ENCODE results near the gene GRM7.
"Not testable (repeated sequence)": the region's sequence is repeated elsewhere in the genome, so short reads cannot be mapped to it uniquely, and the experiment has no call there.

Gene GRM7

DNA sequence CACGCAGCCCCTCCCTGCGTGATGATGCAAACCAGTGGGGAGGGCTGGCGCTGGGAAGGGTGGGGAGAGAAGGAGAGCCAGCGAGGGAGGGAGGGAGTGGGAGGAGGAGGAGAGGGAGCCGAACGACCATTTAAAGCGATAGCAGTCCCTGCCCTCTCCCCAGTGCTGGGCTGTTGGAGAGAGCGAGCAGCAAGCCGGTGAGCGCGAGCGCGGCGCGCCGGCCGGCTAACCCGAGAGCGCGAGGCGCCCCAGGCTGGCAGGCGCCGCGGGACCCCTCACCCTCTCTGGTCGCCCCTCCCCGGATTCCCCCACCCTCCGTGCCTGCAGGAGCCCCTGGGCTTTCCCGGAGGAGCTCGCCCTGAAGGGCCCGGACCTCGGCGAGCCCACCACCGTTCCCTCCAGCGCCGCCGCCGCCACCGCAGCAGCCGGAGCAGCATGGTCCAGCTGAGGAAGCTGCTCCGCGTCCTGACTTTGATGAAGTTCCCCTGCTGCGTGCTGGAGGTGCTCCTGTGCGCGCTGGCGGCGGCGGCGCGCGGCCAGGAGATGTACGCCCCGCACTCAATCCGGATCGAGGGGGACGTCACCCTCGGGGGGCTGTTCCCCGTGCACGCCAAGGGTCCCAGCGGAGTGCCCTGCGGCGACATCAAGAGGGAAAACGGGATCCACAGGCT lies at the start of gene GRM7:
Gene GRM7, plus strand, starts transcription at position 162 of the 671 bp plus-strand sequence.
- no peak for DNase-seq (ENCODE audit: low read depth)

DNA sequence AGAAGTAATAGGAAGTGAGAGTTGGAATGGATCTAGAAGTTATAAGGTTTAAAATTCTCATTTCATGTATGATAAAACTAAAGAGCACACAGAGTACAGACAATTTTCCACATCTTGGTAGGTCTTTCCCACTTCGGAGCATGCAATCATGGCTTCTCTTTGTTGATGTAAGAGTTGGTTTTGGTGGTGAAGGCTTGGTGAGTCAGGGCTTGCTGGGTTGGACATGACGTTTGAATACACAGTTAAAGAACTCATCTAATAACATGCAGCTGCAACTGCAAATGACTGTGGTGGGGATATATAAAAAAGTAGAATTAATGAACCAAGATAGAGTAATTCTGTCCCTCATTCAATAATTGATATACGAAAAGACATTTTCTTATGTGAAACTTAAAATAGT lies 39.5 kb upstream of the GRM7 start:
- no peak for DNase-seq (ENCODE audit: low read depth)

DNA sequence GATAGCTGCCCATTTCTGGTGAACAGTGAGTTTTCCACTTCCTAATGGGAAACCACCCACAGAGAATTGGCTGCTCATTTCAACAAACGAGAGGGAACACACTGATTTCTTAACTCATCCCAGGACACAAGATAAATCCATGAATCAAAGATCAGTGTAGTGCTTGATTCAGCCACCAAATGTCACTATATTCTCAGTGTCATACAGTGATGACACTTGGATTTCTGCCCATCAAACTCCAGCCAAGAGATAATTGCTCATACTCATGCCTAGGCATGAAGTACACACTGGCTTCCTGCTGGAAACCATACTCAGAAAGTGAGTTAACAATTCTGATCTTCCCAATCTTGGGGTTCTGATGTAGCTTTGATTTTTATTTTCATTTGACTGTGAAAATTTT lies 35.4 kb upstream of the GRM7 start:
- no peak for DNase-seq (ENCODE audit: low read depth)

GRCh38 chr3:6827453-6827852 lies 33.5 kb upstream of the GRM7 start:
- DNase-seq (ENCODE audit: low read depth): no peak

- no peak for DNase-seq (ENCODE audit: low read depth)
Measured at GRCh38 chr3:6844723-6845122, 16.2 kb upstream of the GRM7 start.

DNA sequence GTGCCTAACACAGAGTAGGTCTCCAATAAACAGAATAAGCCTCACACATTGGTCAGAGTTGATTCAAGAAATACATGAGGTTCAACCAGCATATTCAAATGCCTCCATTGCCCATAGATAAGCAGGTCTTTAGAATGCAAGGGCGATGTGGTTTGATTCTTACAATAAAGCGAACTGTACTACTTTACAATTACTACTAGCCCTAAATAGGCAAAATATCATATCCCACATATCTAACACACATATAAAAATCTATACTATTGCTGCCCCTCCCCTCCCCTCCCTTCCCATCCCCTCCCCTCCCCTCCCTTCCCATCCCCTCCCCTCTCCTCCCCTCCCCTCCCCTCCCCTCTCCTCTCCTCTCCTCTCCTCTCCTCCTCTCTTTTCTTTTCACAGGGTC lies 6.7 kb upstream of the GRM7 start:
- DNase-seq (ENCODE audit: low read depth): no peak

- no peak for DNase-seq (ENCODE audit: low read depth)
Measured at GRCh38 chr3:6857510-6857909, 3.4 kb upstream of the GRM7 start.

DNA sequence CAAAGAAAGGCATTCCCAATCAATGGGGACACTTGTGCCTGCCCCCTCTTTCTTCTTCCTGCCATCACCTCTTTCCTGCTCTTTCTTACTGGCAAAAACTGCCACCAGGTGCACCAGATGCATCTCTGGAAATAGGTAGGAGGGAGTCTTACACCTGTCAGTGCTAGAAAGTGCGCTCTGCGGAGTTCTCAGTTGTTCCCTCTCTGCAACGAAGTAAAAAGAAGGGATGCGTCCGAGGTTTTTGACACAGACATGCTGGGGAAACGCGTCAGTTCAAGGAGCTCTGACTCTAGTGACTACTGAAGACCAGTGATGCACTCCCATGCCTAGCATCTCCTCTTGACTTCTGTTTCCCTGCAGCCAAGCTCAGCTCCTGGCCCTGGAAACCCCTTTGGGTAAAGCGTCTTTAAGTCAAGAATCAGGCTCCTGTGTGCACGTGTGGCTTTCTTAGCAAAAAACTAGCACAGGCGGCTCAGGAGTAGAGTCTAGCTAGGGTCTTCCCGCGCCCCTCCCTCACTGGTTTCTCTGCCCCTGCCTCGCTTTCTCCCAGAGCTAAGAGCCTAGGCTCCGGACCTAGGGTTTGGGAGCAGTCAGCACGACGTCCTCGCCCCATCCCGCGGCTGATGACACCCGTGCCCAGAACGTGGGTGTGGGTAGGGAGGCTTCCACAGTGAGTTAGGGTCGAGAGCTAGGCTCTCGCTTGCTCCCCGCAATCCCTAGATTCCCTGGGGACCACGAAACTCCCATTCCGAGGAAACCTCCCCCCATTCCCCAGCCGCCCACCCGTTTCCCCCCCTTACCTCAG lies 564 bp upstream of the GRM7 start:
- no peak for DNase-seq (ENCODE audit: low read depth)

DNA sequence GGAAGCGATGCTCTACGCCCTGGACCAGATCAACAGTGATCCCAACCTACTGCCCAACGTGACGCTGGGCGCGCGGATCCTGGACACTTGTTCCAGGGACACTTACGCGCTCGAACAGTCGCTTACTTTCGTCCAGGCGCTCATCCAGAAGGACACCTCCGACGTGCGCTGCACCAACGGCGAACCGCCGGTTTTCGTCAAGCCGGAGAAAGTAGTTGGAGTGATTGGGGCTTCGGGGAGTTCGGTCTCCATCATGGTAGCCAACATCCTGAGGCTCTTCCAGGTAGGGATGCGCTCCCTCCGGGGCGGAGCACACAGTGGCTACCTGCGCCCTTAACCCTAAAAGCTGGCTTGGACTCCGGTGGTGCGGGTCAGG lies 698 bp downstream of the GRM7 start:
- no peak for DNase-seq (ENCODE audit: low read depth)

- DNase-seq (ENCODE audit: low read depth): no peak
Measured at GRCh38 chr3:6862041-6862879, 1.3 kb downstream of the GRM7 start.

- DNase-seq (ENCODE audit: low read depth): no peak
Measured at GRCh38 chr3:6862880-6863195, 1.9 kb downstream of the GRM7 start.

GRCh38 chr3:6867269-6867668 lies 6.4 kb downstream of the GRM7 start:
- DNase-seq (ENCODE audit: low read depth): no peak

- DNase-seq (ENCODE audit: low read depth): no peak
Measured at GRCh38 chr3:6878731-6879130, 17.8 kb downstream of the GRM7 start.

GRCh38 chr3:6912240-6912639 lies 51.3 kb downstream of the GRM7 start:
- DNase-seq (ENCODE audit: low read depth): no peak

- DNase-seq (ENCODE audit: low read depth): no peak
Measured at GRCh38 chr3:6915898-6916297, 55.0 kb downstream of the GRM7 start.

DNA sequence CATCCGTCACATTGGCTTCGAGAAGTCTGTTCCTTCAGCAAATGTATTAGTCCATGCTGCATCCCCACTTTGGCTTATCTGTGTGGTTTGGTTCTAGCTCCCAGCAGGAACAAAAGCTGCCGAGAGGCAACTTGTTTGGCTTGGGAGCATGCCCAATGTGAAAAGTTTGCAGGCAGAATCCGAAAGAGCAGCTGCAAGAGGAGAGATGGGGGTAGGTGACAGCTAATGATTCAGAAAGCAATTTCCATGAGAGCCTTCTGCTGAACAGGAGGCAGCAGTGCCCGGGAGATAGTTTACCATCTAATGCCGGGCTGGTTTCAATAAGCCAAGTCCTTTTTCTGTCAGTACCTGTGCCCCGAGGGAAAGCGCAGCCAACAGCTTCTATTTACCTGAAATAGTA lies 60.2 kb downstream of the GRM7 start:
- no peak for DNase-seq (ENCODE audit: low read depth)

GRCh38 chr3:6921876-6922275 lies 61.0 kb downstream of the GRM7 start:
- DNase-seq (ENCODE audit: low read depth): no peak

GRCh38 chr3:6928064-6928463 lies 67.1 kb downstream of the GRM7 start:
- DNase-seq (ENCODE audit: low read depth): no peak

DNA sequence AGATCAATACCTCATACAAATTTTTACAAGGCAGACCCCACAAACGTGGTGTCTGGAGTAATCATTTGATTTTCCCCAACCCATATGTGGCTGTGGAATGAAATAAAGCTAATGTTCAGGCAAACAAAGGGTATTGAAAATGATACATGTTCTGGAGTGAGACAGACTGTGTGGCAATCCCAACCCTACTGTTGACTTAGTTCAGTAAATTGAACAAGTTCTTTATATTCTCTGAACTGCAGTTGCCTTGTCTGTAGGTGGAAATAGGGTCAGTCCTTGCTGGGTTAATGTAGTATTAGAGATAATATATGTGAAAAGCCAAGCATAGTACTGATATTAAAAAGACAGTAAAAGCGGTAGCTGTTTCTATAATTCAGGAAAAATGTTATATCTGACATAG lies 69.0 kb downstream of the GRM7 start:
- DNase-seq (ENCODE audit: low read depth): no peak

DNA sequence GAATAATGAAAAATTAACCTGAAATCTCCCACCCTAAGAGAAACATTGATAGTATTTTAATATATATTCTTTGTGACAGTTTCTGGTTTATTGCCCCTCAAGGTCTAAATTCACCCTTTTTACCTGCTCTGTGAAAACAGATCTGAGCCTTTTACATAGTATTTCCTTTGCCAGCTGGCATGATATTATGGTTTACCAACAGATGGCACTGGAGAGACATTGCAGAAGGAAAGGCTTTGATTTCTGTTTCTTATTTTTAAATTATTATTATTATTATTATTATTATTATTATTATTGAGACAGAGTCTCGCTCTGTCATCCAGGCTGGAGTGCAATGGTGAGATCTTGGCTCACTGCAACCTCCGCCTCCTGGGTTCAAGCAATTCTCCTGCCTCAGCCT lies 74.5 kb downstream of the GRM7 start:
- DNase-seq (ENCODE audit: low read depth): not testable (repeated sequence)

DNA sequence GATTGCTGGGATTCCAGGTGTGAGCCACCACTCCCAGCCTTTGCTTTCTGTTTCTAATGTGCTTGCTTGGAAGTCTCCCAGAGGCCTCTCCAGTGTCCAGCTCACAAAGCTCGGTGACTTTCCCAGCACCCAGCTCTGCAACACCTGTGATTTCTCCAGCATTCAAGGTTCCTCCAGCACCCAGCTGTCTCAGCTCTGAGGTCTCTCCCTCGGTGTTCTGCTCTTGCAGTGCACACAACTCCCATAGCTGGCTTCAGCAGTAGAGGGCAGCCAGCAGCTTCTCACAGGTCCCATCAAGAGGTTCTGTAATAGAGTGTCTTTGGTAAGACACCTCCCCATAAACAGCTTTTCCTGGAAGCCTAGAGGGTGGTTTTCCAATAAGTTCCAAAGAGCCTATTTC lies 75.1 kb downstream of the GRM7 start:
- DNase-seq (ENCODE audit: low read depth): no peak

DNA sequence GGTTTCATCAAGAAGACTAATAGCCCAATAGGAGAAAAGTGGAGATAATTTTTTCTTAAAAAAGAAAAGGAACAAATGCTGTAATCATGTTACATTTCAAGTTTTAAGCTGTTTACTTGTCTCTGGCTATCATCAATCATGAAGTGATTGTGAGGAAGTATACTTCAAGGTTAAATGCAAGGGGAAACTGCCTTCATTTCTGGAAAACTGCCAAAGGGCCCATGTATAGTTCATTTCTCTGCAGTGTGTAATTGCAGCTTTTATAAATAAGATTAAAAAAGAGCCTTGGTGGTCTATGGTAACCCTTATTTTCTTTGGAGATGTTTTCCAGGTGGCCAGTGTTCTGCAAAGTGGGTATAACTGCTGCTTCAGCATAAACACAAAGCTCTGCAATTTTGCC lies 101.9 kb downstream of the GRM7 start:
- DNase-seq (ENCODE audit: low read depth): no peak

DNA sequence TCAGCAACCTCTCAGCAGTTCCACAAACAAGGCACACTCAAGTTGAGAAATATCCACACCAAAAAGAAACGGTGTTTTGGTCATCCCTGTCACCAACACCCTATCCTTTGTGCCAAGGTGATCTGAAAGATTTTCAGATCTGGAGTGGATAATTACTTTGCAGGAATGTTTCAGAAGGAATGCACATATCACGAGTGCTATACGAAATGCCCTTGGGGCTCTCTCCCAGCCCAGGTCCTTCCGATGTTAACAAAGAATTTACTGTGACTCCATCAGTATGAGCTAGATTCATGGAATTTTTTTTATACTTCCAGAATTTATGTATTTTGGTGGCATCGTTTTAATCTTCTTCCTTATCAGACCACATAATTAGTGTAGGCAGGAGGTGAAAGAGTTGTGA lies 105.0 kb downstream of the GRM7 start:
- DNase-seq (ENCODE audit: low read depth): no peak

Measured in T-helper 22 cell (primary cell).